OCI-LY3 (cell line): ENCODE measurements around the gene BCDIN3D.

Experiments used
- H2AFZ ChIP-seq: fragments of 200-600, 300-600 bp; shearing (Covaris generic); 2 replicates; pipeline ENCODE4 v1.6.0; 2014; ENCODE audit warnings: antibody characterized with exemption, low read depth, low read length
- H3K27ac ChIP-seq: fragments of 200-600, 300-600 bp; sonication (generic); 2 replicates; pipeline ENCODE4 v1.5.1; 2014; ENCODE audit warnings: mild to moderate bottlenecking, low read length, moderate library complexity, mixed read lengths
- H3K27me3 ChIP-seq: fragments of 200-600, 300-600 bp; sonication (generic); 2 replicates; pipeline ENCODE4 v1.6.1; 2014; ENCODE audit warnings: low read depth, low read length, mixed read lengths
- H3K36me3 ChIP-seq: fragments of 200-600, 300-600 bp; sonication (generic); replicated peaks from 2 replicates; pipeline ENCODE3; 2014; ENCODE audit warnings: low read depth, low read length, mixed read lengths
- H3K4me1 ChIP-seq: fragments of 300-600, 200-600 bp; sonication (generic); 2 replicates; pipeline ENCODE4 v1.6.1; 2014; ENCODE audit warnings: low read length, mixed read lengths
- H3K4me2 ChIP-seq: fragments of 200-600, 300-600 bp; sonication (generic); 2 replicates; pipeline ENCODE4 v1.6.1; 2014; ENCODE audit warnings: low read length, mixed read lengths
- H3K4me3 ChIP-seq: fragments of 300-600, 200-600 bp; sonication (generic); 2 replicates; pipeline ENCODE4 v1.5.1; 2014; ENCODE audit warnings: antibody characterized with exemption, mild to moderate bottlenecking, low read length, moderate library complexity
- H3K79me2 ChIP-seq: fragments of 300-600, 200-600 bp; shearing (Covaris generic); 2 replicates; pipeline ENCODE4 v1.6.1; 2014; ENCODE audit warnings: mild to moderate bottlenecking, low read length, mixed read lengths
- H3K9ac ChIP-seq: fragments of 300-600, 200-600 bp; shearing (Covaris generic); 2 replicates; pipeline ENCODE4 v1.6.0; 2014; ENCODE audit warnings: mild to moderate bottlenecking, low read length, moderate library complexity
- H3K9me3 ChIP-seq: fragments of 200-600, 300-600 bp; shearing (Covaris generic); 2 replicates; pipeline ENCODE4 v1.6.1; 2014; ENCODE audit warnings: low read length, mixed read lengths; ENCODE audit not compliant: insufficient read depth
- H4K20me1 ChIP-seq: fragments of 200-600, 300-600 bp; sonication (generic); 2 replicates; pipeline ENCODE4 v1.6.1; 2016; ENCODE audit warnings: low read length, mixed read lengths; ENCODE audit not compliant: insufficient read depth
- EZH2phosphoT487 ChIP-seq: fragments of 200-600 bp; shearing (Covaris generic); IDR thresholded peaks from 2 replicates; pipeline ENCODE4 v1.6.1; 2018; ENCODE audit warnings: antibody characterized with exemption, mixed run types, low read depth
- TF ChIP-seq, protein P1 (sequence below): fragments of 200-600, 300-600 bp; sonication (generic); IDR thresholded peaks from 2 replicates; pipeline ENCODE4 v1.5.1; 2014; ENCODE audit warnings: antibody characterized with exemption, low read length, low read depth

The BCDIN3D gene

DNA sequence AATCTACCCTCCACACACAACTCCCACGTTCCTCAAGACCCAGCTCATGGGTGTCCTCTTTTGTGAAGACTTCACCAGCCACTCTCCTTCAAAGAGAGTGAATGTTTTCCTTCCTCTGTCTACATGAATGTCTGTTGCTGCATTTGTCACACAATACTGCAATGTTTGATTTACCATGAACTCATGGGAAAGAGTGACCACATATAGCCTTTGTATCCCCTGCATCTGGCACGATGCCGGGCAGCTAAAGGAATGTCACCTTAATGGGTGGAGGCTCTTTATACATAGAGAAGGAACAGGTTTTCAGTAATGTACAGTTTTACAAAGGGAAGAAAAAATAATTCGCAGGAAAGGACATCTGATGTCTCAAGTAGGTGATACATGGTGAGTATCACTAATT, 12.1 kb upstream of the BCDIN3D start:
- no peak overlapping the region for H3K4me2 ChIP-seq
- H2AFZ ChIP-seq: no peak overlapping the region

DNA sequence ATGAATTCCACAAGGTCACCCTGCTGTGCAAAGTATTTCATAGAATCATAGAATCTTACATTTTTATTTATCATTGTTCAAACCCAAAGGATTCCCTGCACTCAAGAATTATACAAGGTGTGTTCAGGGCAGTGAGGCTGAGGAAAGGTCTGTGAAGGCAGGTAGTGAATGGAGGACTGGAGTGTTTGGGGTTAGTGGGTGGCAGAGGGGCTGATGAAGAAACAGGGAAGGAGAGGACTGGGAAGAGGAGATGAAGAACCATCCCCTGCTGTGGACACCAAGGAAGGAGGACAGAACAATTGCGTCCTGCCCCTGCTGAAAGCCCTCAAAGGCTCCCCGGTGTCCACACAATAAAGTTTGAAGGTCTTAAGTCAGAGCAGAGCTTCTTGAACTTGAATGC, 10.8 kb upstream of the BCDIN3D start:
- no peaks in the 10 kb centered on the region for H3K4me1 ChIP-seq
- H3K9ac ChIP-seq: no peak overlapping the region
- H3K9me3 ChIP-seq: no peaks in the 10 kb centered on the region
- no peak overlapping the region for H3K4me3 ChIP-seq
- no peak overlapping the region for H3K4me2 ChIP-seq
- no peaks in the 10 kb centered on the region for H4K20me1 ChIP-seq
- H3K79me2 ChIP-seq: no peaks in the 10 kb centered on the region
- TF ChIP-seq EZH2phosphoT487: no peak
- TF ChIP-seq, protein P1, sequence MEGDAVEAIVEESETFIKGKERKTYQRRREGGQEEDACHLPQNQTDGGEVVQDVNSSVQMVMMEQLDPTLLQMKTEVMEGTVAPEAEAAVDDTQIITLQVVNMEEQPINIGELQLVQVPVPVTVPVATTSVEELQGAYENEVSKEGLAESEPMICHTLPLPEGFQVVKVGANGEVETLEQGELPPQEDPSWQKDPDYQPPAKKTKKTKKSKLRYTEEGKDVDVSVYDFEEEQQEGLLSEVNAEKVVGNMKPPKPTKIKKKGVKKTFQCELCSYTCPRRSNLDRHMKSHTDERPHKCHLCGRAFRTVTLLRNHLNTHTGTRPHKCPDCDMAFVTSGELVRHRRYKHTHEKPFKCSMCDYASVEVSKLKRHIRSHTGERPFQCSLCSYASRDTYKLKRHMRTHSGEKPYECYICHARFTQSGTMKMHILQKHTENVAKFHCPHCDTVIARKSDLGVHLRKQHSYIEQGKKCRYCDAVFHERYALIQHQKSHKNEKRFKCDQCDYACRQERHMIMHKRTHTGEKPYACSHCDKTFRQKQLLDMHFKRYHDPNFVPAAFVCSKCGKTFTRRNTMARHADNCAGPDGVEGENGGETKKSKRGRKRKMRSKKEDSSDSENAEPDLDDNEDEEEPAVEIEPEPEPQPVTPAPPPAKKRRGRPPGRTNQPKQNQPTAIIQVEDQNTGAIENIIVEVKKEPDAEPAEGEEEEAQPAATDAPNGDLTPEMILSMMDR: no peak
- no peak overlapping the region for H2AFZ ChIP-seq
- H3K36me3 ChIP-seq: no peaks in the 10 kb centered on the region
- no peak overlapping the region for H3K27ac ChIP-seq
- H3K27me3 ChIP-seq: peaks cover 16% of the 10 kb centered on the region

More for the DNA sequence above, 12.1 kb upstream of the BCDIN3D start:
- H3K9me3 ChIP-seq: no peaks in the 10 kb centered on the region
- H3K79me2 ChIP-seq: no peaks in the 10 kb centered on the region
- H3K36me3 ChIP-seq: no peaks in the 10 kb centered on the region
- H3K27ac ChIP-seq: no peak overlapping the region
- no peaks in the 10 kb centered on the region for H3K4me1 ChIP-seq
- H3K27me3 ChIP-seq: peaks cover 8% of the 10 kb centered on the region; the same call in 1 of the 2 replicates
- H4K20me1 ChIP-seq: no peaks in the 10 kb centered on the region
- TF ChIP-seq, protein P1: no peak
- TF ChIP-seq EZH2phosphoT487: no peak
- no peak overlapping the region for H3K4me3 ChIP-seq
- H3K9ac ChIP-seq: no peak overlapping the region

DNA sequence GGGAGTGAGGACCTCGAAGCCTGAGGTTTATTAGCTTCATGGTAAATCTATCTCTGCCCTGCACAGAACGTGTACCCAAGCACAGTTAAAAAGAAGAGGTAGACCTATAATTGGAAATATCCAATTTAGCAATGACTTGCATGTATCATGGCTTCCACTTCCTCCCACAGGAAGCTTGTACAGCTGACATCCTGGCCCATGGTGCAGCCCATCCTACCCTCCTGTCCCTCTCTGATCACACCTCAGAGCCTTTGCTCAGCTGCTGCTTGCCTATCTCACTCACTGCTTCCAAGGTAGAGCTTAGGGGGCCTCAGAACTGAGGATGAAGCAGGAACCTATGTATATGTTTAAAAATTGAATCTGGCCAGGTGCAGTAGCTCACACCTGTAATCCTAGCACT, 4.3 kb upstream of the BCDIN3D start:
- no peak overlapping the region for H2AFZ ChIP-seq
- H3K36me3 ChIP-seq: no peaks in the 10 kb centered on the region
- peaks cover 7% of the 10 kb centered on the region for H3K79me2 ChIP-seq
- H3K4me2 ChIP-seq: no peak overlapping the region
- H4K20me1 ChIP-seq: no peaks in the 10 kb centered on the region
- no peak overlapping the region for H3K9ac ChIP-seq
- TF ChIP-seq EZH2phosphoT487: no peak
- TF ChIP-seq, protein P1: no peak
- H3K27me3 ChIP-seq: peaks cover 26% of the 10 kb centered on the region
- no peak overlapping the region for H3K4me3 ChIP-seq
- no peak overlapping the region for H3K27ac ChIP-seq
- H3K9me3 ChIP-seq: no peaks in the 10 kb centered on the region
- H3K4me1 ChIP-seq: peaks cover 7% of the 10 kb centered on the region

DNA sequence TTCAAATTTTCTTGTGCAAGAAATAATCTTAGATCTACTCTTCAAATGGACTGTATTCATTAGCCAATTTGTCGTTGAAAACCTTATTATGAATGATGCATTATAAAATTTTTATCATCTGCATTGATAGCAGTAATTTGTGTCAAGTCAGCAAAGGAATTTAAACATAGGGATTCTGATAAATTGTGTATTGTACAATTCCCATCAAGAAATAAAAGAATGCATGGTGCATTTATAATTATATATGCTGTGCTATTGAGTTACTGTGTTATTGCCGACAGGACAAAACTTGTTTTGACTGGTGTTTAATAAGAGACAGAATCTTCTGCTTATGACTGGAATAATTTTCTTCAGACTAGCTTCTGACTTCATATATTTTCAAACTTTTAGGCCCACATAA, 3.1 kb upstream of the BCDIN3D start:
- H3K27me3 ChIP-seq: peaks cover 22% of the 10 kb centered on the region
- no peak overlapping the region for H3K4me3 ChIP-seq
- peaks cover 14% of the 10 kb centered on the region for H3K4me1 ChIP-seq
- H4K20me1 ChIP-seq: no peaks in the 10 kb centered on the region
- no peak overlapping the region for H3K9ac ChIP-seq
- no peaks in the 10 kb centered on the region for H3K9me3 ChIP-seq
- TF ChIP-seq, protein P1: no peak
- no peak for TF ChIP-seq EZH2phosphoT487
- no peak overlapping the region for H2AFZ ChIP-seq
- H3K4me2 ChIP-seq: no peak overlapping the region
- H3K27ac ChIP-seq: no peak overlapping the region
- peaks cover 2% of the 10 kb centered on the region for H3K36me3 ChIP-seq
- H3K79me2 ChIP-seq: peaks cover 18% of the 10 kb centered on the region
